Spleen (tissue), 7 donors: ENCODE measurements around the gene PKD1.

Source experiments
- CTCF ChIP-seq, 11 experiments: fragments of 200-600 bp in 7 of 11; fragments of 450-650 bp in 4 of 11; sonication (generic) in 4 of 11; IDR thresholded peaks in 8 of 11; conservative IDR thresholded peaks in 3 of 11; 1 replicate in 7 of 11; 2 replicates in 4 of 11; pipeline versions ENCODE4 v1.4.0 to v1.8.0; 2016 to 2021; ENCODE audit warnings: antibody characterized with exemption in 11 of 11, inconsistent platforms in 4 of 11, mild to moderate bottlenecking in 1 of 11
- POLR2AphosphoS5 ChIP-seq, 3 donors: sonication (generic); formaldehyde crosslinking; IDR thresholded peaks; one replicate each; pipeline ENCODE4 v1.5.1; 2017; ENCODE audit warnings: antibody characterized with exemption in 3 of 3
- donor health status: DM: no; HTN: no; CAD: no; lungs with moderate emphysema.
- donor health status: DM: no; HTN: no; CAD: no.
- donor health status: DM: no; HTN: no; CAD: no.

- TF ChIP-seq CTCF (IDR thresholded peaks at IDR 0.05 in 8 of 11, conservative IDR thresholded peaks at IDR 0.05 in 3 of 11) (peak in 10 of 11 experiments; percentile 4 to 74 (median 60)), POLR2AphosphoS5 (IDR thresholded peaks at IDR 0.05) (peak; percentile 86 to 92 (median 89))
Measured at GRCh38 chr16:2047330-2048115, 88.2 kb downstream of the PKD1 start, which contains the start of the genes NTHL1 and TSC2.
